ENCODE measurements around the gene CELSR1. TPM values are rescaled to one million over a fixed set of nuclear protein-coding genes. Genes with fewer than 3 reads are reported as not detected.

CELSR1 gene
- total and polyA plus RNA-seq, 2 of the 13 experiments (the other 11 are each of a cell fraction or from before 2014, with no cell fraction given), result 0.78 to 1.8 TPM

GRCh38 chr22:46320166-46320710 is 217.2 kb downstream of the CELSR1 start:
- no peak overlapping the region for H3K27ac ChIP-seq (ENCODE audit: extremely low read length, insufficient read depth, low read length)
- CTCF ChIA-PET (ENCODE audit: low intra/inter-chr PET ratio, low total read pairs), result no interaction called here
- no peak for FAIRE-seq

GRCh38 chr22:46319319-46319718 is 218.1 kb downstream of the CELSR1 start:
- no peak for FAIRE-seq
- no peak for TF ChIP-seq PCBP1 (IDR thresholded peaks at IDR 0.05; ENCODE audit: borderline replicate concordance, low read depth, low read length)
- TF ChIP-seq, protein P1, sequence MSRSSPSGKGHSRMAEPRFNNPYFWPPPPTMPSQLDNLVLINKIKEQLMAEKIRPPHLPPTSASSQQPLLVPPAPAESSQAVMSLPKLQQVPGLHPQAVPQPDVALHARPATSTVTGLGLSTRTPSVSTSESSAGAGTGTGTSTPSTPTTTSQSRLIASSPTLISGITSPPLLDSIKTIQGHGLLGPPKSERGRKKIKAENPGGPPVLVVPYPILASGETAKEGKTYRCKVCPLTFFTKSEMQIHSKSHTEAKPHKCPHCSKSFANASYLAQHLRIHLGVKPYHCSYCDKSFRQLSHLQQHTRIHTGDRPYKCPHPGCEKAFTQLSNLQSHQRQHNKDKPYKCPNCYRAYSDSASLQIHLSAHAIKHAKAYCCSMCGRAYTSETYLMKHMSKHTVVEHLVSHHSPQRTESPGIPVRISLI (CRISPR knock-in tag; IDR thresholded peaks at IDR 0.05; ENCODE audit: borderline replicate concordance), result no peak
- TF ChIP-seq NCOA1 (CRISPR knock-in tag; IDR thresholded peaks at IDR 0.05), result no peak
- TF ChIP-seq SMARCE1 (IDR thresholded peaks at IDR 0.05; ENCODE audit: borderline replicate concordance), result no peak
- TF ChIP-seq ZNF556 (CRISPR knock-in tag; IDR thresholded peaks at IDR 0.05; ENCODE audit: borderline replicate concordance), result no peak
- no peak for TF ChIP-seq CEBPZ (IDR thresholded peaks at IDR 0.05; ENCODE audit: low read length)
- Histone ChIP-seq H3K4me1 (ENCODE audit: insufficient read depth, low read length) (no peaks in the 10 kb centered on the region), H3K9me3 (ENCODE audit: low read length) (no peaks in the 10 kb centered on the region), H3K36me3 (replicated peaks in 1 of 2; ENCODE audit: control insufficient read depth in 1 of 2, insufficient read depth in 2 of 2, low read length in 2 of 2) (peaks cover 12 to 70% of the 10 kb centered on the region in 2 experiments), H2AFZ (ENCODE audit: low read length) (no peak overlapping the region), H3K27ac (ENCODE audit: extremely low read length, insufficient read depth, low read length) (no peak overlapping the region), H3K4me3 (replicated peaks in 1 of 3; ENCODE audit: insufficient read depth in 1 of 3, low read depth in 2 of 3, low read length in 3 of 3) (no peak overlapping the region), H3K79me2 (ENCODE audit: insufficient read depth, low read length) (no peaks in the 10 kb centered on the region), H3K9ac (ENCODE audit: insufficient read depth, low read depth, low read length) (no peak overlapping the region), H3K4me2 (ENCODE audit: low read depth, low read length) (no peak overlapping the region), H4K20me1 (ENCODE audit: insufficient read depth, low read length) (no peaks in the 10 kb centered on the region), H3K27me3 (ENCODE audit: control insufficient read depth in 1 of 2, insufficient read depth in 2 of 2, low read length in 2 of 2) (no peaks in the 10 kb centered on the region)
- no peak for ATAC-seq
- CTCF ChIA-PET (ENCODE audit: low intra/inter-chr PET ratio, low total read pairs), result no interaction called here
- POLR2A ChIA-PET, result no interaction called here
- in situ Hi-C loops (cut with HindIII; ENCODE audit: extremely low pct_ligation_motif_present, low pct_unique_long_range_greater_than_20kb), result loop anchor here (10.0 kb wide), 1 partner anchor 305 kb away; no protein-coding TSS in a partner anchor
- WGBS (ENCODE audit: low lambda C conversion rate), result 94% methylated on average over 8 of the region's 10 CpGs
- intact Hi-C loops (cut with micrococcal nuclease; ENCODE audit: unreplicated experiment), result no loop called here
- DNase-seq (ENCODE audit: low spot score), result no peak
- no TSS peak for BruUV-seq (replicated peaks)

More at GRCh38 chr22:46320166-46320710, 217.2 kb downstream of the CELSR1 start:
- H3K4me1 ChIP-seq (ENCODE audit: insufficient read depth, low read length), result no peaks in the 10 kb centered on the region
- H2AFZ ChIP-seq (ENCODE audit: low read length), result no peak overlapping the region
- no peak overlapping the region for H3K4me2 ChIP-seq (ENCODE audit: low read depth, low read length)
- no peak overlapping the region for H3K4me3 ChIP-seq (replicated peaks in 1 of 3; ENCODE audit: insufficient read depth in 1 of 3, low read depth in 2 of 3, low read length in 3 of 3)
- no peak for DNase-seq (ENCODE audit: low spot score)
- no peaks in the 10 kb centered on the region for H4K20me1 ChIP-seq (ENCODE audit: insufficient read depth, low read length)
- 97% methylated on average over 14 of the region's 14 CpGs for WGBS (ENCODE audit: low lambda C conversion rate)
- H3K9ac ChIP-seq (ENCODE audit: insufficient read depth, low read depth, low read length), result no peak overlapping the region
- ATAC-seq, result no peak
- no peaks in the 10 kb centered on the region for H3K9me3 ChIP-seq (ENCODE audit: low read length)
- no peaks in the 10 kb centered on the region for H3K79me2 ChIP-seq (ENCODE audit: insufficient read depth, low read length)
- POLR2A ChIA-PET, result no interaction called here
- peaks cover 12 to 78% of the 10 kb centered on the region in 2 experiments for H3K36me3 ChIP-seq (replicated peaks in 1 of 2; ENCODE audit: control insufficient read depth in 1 of 2, insufficient read depth in 2 of 2, low read length in 2 of 2)
- in situ Hi-C loops (cut with HindIII; ENCODE audit: extremely low pct_ligation_motif_present, low pct_unique_long_range_greater_than_20kb) (no loop called here), intact Hi-C loops (cut with micrococcal nuclease; ENCODE audit: unreplicated experiment) (no loop called here)
- no peaks in the 10 kb centered on the region for H3K27me3 ChIP-seq (ENCODE audit: control insufficient read depth in 1 of 2, insufficient read depth in 2 of 2, low read length in 2 of 2)
- TF ChIP-seq YEATS2 (CRISPR knock-in tag; IDR thresholded peaks at IDR 0.05; ENCODE audit: borderline replicate concordance), result no peak
- no TSS peak for BruUV-seq (replicated peaks)
